BJ (cell line): ENCODE data around the gene ZNF281. TPM values are rescaled to one million over a fixed set of nuclear protein-coding genes. Genes with fewer than 3 reads are reported as not detected.

ENCODE experiments used
- CTCF ChIA-PET: fragments of 350-600 bp; formaldehyde crosslinking; extraction: SDS; loops from one replicate; lab custom pipeline; 2021; ENCODE audit warnings: antibody characterized with exemption, inconsistent platforms; lab: Yijun Ruan, JAX
- POLR2A ChIA-PET: fragments of 300-600 bp; sonication (Branson Sonifier 250); formaldehyde crosslinking; extraction: SDS; loops from one replicate; lab custom pipeline; 2021; ENCODE audit warnings: antibody characterized with exemption; lab: Charles Lee
- DNase-seq: peaks from one replicate; pipeline ENCODE4 v3.0.0-alpha.2; 2011; ENCODE audit warnings: low read depth
- H3K27me3 ChIP-seq: 2 replicates; pipeline ENCODE4 v1.6.0; 2011; ENCODE audit warnings: low read length; ENCODE audit not compliant: control insufficient read depth, insufficient read depth
- H3K36me3 ChIP-seq: 2 replicates; pipeline ENCODE4 v1.5.1; 2011; ENCODE audit warnings: low read length; ENCODE audit not compliant: control insufficient read depth, insufficient read depth
- H3K4me3 ChIP-seq: 2 replicates; pipeline ENCODE4 v1.5.1; 2011; ENCODE audit warnings: low read depth, mild to moderate bottlenecking, control low read depth, low read length
- polyA plus RNA-seq: library from polyadenylated mRNA; depleted of rRNA; stranded (reverse); fragments of >200 nt; gene quantifications from 2 replicates; pipeline ENCODE4 v1.2.3, GENCODE V29; 2011
- TF ChIP-seq, protein P1 (sequence below): IDR thresholded peaks from 2 replicates; pipeline ENCODE4 v1.5.1; 2011; ENCODE audit warnings: low read depth, mild to moderate bottlenecking, control low read depth, inconsistent platforms, low read length, moderate library complexity; ENCODE audit not compliant: insufficient read depth

The ZNF281 gene
- polyA plus RNA-seq, 1 experiment = 13.5 TPM

DNA sequence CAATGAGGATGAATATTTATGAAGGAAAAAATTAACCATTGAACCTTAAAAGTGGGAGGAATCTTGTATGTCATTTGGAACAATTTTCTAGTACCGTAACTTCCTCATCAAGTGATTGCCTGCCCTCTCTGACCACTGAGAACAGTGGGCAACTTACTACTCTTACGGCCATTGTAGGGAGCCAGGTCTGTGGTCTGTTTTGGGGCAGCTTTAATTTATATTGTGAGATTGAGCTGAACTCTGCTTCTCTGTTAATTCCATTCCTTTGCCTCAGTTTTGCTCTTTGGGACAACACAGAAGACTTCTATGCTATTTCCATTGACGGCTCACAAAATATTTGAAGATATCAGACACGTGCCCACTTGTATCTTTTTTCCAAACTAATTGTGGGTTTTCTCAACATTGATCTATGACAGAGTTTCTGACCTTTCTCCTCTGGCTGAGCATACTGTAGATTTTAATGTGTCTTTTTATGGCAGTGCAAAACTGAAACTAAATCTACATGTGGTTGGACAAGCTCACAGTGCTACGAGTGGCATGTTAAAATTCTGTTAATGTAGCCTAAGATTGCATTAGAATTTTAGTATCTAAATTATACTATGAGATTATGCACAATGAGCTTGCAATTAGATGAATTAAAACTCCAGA, 27.8 kb upstream of the ZNF281 start:
- DNase-seq = no peak
- POLR2A ChIA-PET = no interaction called here

DNA sequence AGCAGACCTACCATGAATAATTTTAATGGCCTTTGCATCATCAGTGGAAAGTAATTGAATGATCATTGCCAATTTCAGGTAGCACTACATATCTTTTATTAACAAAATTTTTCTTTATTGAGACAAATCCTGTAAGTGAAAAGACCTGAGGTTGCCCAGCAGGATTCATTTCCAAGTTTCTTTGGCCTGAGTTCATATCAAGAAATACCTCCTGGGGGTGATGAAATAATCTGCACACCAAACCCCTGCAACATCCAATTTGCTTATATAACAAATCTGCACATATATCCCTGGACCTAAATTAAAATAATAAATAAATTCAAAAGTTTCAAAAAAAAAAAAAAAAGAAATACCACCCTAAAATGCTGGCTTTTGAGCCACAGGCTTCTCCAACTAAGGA, 27.3 kb upstream of the ZNF281 start:
- Histone ChIP-seq H3K4me3 (no peak overlapping the region), H3K27me3 (no peaks in the 10 kb centered on the region), H3K36me3 (no peaks in the 10 kb centered on the region)
- TF ChIP-seq, protein P1, sequence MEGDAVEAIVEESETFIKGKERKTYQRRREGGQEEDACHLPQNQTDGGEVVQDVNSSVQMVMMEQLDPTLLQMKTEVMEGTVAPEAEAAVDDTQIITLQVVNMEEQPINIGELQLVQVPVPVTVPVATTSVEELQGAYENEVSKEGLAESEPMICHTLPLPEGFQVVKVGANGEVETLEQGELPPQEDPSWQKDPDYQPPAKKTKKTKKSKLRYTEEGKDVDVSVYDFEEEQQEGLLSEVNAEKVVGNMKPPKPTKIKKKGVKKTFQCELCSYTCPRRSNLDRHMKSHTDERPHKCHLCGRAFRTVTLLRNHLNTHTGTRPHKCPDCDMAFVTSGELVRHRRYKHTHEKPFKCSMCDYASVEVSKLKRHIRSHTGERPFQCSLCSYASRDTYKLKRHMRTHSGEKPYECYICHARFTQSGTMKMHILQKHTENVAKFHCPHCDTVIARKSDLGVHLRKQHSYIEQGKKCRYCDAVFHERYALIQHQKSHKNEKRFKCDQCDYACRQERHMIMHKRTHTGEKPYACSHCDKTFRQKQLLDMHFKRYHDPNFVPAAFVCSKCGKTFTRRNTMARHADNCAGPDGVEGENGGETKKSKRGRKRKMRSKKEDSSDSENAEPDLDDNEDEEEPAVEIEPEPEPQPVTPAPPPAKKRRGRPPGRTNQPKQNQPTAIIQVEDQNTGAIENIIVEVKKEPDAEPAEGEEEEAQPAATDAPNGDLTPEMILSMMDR = no peak
- ChIA-PET POLR2A (no interaction called here), CTCF (interaction anchor here (0.6 to 1.1 kb wide), 2 partner anchors 25 to 67 kb away, joined by 3 read pairs; no protein-coding TSS in a partner anchor)
- DNase-seq = no peak

More for the DNA sequence above, 27.8 kb upstream of the ZNF281 start:
- H3K36me3 ChIP-seq = no peaks in the 10 kb centered on the region
- CTCF ChIA-PET = interaction anchor here (0.6 to 1.1 kb wide), 3 partner anchors 26 to 66 kb away, joined by 3 read pairs; no protein-coding TSS in a partner anchor
- no peak overlapping the region for H3K4me3 ChIP-seq
- TF ChIP-seq, protein P1 = no peak
- no peaks in the 10 kb centered on the region for H3K27me3 ChIP-seq

DNA sequence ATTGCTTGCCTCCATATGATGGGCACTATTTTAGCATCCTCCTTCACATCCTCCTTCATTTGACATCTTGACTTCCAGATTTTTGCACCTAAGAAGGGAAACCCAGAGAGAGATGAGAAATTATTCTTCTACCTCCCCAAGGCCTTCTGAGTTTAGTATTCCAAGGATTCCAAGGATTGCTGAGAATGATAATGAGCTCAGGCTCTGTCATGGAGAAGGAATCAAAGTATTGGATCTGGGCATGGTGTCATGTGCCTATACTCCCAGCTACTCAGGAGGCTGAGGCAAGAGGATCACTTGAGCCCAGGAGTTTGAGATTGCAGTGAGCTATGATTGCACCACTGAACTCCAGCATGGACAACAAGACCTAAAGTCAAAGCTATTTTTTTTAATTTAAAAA, 26.6 kb upstream of the ZNF281 start:
- POLR2A ChIA-PET = interaction anchor here (0.6 kb wide), 1 partner anchor 27 kb away, joined by 3 read pairs; the partner anchor contains the start of gene ZNF281
- Histone ChIP-seq H3K4me3 (no peak overlapping the region), H3K27me3 (no peaks in the 10 kb centered on the region), H3K36me3 (no peaks in the 10 kb centered on the region)
- CTCF ChIA-PET = no interaction called here
- DNase-seq = no peak
- TF ChIP-seq, protein P1 = no peak

DNA sequence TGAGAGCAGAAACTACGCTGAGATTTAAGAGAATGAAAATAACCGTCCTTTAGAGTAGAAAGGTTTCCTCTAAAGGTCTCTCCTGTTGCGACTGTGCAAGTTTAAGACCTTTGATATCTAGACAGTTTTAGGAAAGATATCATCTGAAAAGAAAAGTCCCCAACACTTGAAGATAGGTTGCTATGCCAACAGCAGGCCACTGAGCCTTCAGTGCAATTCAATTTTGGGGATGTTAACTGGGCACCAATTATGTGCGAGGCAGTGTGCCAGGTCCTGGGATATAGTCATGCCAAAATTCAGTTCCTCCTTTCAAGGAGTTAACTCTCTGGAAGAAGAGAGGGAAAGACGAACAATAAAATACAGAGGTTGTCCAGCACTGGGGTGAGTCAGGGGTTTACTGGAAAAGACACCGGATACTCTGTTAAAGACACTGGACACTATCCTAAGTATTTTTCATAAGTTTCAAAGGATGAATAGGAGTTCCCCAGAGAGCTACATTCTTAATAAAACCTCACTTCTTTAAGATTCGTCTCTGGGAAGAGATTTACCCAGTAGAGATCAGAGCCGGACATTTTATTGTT, 25.5 kb upstream of the ZNF281 start:
- Histone ChIP-seq H3K36me3 (no peaks in the 10 kb centered on the region), H3K4me3 (no peak overlapping the region), H3K27me3 (no peaks in the 10 kb centered on the region)
- ChIA-PET CTCF (interaction anchor here (0.6 kb wide), 2 partner anchors 156 to 1146 kb away, joined by 4 read pairs; no protein-coding TSS in a partner anchor), POLR2A (no interaction called here)
- no peak for DNase-seq
- TF ChIP-seq, protein P1 = no peak

DNA sequence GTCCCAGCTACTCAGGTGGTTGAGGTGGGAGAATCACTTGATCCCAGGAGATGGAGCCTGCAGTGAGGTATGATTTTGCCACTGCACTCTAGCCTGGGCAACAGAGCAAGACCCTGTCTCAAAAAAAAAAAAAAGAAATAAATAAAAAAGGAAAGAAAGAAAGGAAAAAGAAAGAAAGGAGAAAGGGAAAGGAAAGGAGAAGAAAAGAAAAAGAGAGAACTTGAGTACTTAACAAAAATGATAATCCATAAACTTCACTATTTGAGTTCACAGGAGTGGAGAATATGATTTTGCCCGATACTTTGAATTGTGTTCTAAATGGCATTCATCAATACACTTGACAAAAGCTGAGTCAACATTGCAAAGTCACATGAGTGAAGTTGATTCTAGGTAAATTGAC, 23.8 kb upstream of the ZNF281 start:
- no peak overlapping the region for H3K4me3 ChIP-seq
- H3K36me3 ChIP-seq = no peaks in the 10 kb centered on the region
- ChIA-PET POLR2A (no interaction called here), CTCF (no interaction called here)
- no peak for DNase-seq
- TF ChIP-seq, protein P1 = no peak
- H3K27me3 ChIP-seq = no peaks in the 10 kb centered on the region
